Measurements from ENCODE around the gene CFAP97D2. TPM values are rescaled to one million over a fixed set of nuclear protein-coding genes. Genes with fewer than 3 reads are reported as not detected.

CFAP97D2 gene
- not detected in 5 replicates for total RNA-seq (2022; extraction: Qiagen RNA extraction; ENCODE audit: low read depth)

GRCh38 chr13:114179087-114179658 lies at the start of gene CFAP97D2:
Gene CFAP97D2, plus strand, starts transcription at chr13:114179257. Its CDS starts 74 bp downstream, at chr13:114179331.

GRCh38 chr13:114132419-114133121 lies 46.5 kb upstream of the CFAP97D2 start, which contains the start of gene RASA3:
Gene RASA3, minus strand, starts transcription at chr13:114132623. Its CDS starts 134 bp downstream, at chr13:114132489.

GRCh38 chr13:114234645-114235421 lies 55.8 kb downstream of the CFAP97D2 start, which contains the start of gene CDC16:
Gene CDC16, plus strand, starts transcription at chr13:114234897. Its CDS starts 188 bp downstream, at chr13:114235085.

Other genes starting within 250 kb of the CFAP97D2 start
- gene C13orf46, start 205.2 kb upstream of the CFAP97D2 start, total RNA-seq (2022; extraction: Qiagen RNA extraction; ENCODE audit: low read depth), result 0.07 to 0.21 TPM (median 0.14 TPM) in 5 replicates
- gene RASA3, start 46.6 kb upstream of the CFAP97D2 start, total RNA-seq (2022; extraction: Qiagen RNA extraction; ENCODE audit: low read depth), result 9.1 to 12.6 TPM (median 11.2 TPM) in 5 replicates
- gene CDC16, start 55.6 kb downstream of the CFAP97D2 start, total RNA-seq (2022; extraction: Qiagen RNA extraction; ENCODE audit: low read depth), result 38.1 to 43.2 TPM (median 40.6 TPM) in 5 replicates
- gene UPF3A, start 102.3 kb downstream of the CFAP97D2 start, total RNA-seq (2022; extraction: Qiagen RNA extraction; ENCODE audit: low read depth), result 28.9 to 34.4 TPM (median 32.5 TPM) in 5 replicates
- 17.8 to 25.3 TPM (median 23.4 TPM) in 5 replicates for gene CHAMP1, start 135.2 kb downstream of the CFAP97D2 start, total RNA-seq (2022; extraction: Qiagen RNA extraction; ENCODE audit: low read depth)